Activated CD4-positive, alpha-beta memory T cell treated with anti-CD3 and anti-CD28 coated beads for 36 hours (primary cell): Measurements from ENCODE around the gene OR2Z1. TPM values are rescaled to one million over a fixed set of nuclear protein-coding genes. Genes with fewer than 3 reads are reported as not detected.

Experiments used
- CTCF ChIA-PET: fragments of 350-600 bp; sonication (Branson Sonifier 250); formaldehyde crosslinking; loops from one replicate; lab custom pipeline; 2021; ENCODE audit warnings: antibody characterized with exemption, inconsistent platforms; lab: Charles Lee
- POLR2A ChIA-PET: fragments of 350-600 bp; sonication (Branson Sonifier 250); formaldehyde crosslinking; loops from one replicate; lab custom pipeline; 2021; ENCODE audit warnings: antibody characterized with exemption; lab: Charles Lee
- DNase-seq: peaks from one replicate; pipeline ENCODE4 v3.0.0-alpha.2; 2020
- H3K27ac Mint-ChIP-seq: one replicate; pipeline ENCODE4 v1.8.0; 2021; ENCODE audit warnings: mixed read lengths
- H3K27me3 Mint-ChIP-seq: one replicate; pipeline ENCODE4 v1.8.0; 2021; ENCODE audit warnings: mixed read lengths
- H3K36me3 Mint-ChIP-seq: one replicate; pipeline ENCODE4 v1.8.0; 2021; ENCODE audit warnings: mixed read lengths
- H3K4me1 Mint-ChIP-seq: one replicate; pipeline ENCODE4 v1.8.0; 2021; ENCODE audit warnings: low read depth, mixed read lengths
- H3K4me3 Mint-ChIP-seq: one replicate; pipeline ENCODE4 v1.8.0; 2021; ENCODE audit warnings: mild to moderate bottlenecking, mixed read lengths
- H3K9me3 Mint-ChIP-seq: one replicate; pipeline ENCODE4 v1.8.0; 2021; ENCODE audit warnings: mixed read lengths
- intact Hi-C: fragments of 100-400 bp; cut with micrococcal nuclease; formaldehyde crosslinking; loops from one replicate; pipeline ENCODE4 v1.15.1; 2023
- total RNA-seq, 2 experiments: library from RNA; stranded (reverse); gene quantifications; one replicate each; pipeline ENCODE4 v1.2.3, GENCODE V29; 2021

OR2Z1 gene
- not detected for total RNA-seq

GRCh38 chr19:8721334-8721733 lies at the start of gene OR2Z1:
TSS of gene OR2Z1 (plus strand) at chr19:8721634. CDS start at chr19:8731029, 9,395 bp downstream.
- CTCF ChIA-PET = no interaction called here
- peaks cover 3% of the 10 kb centered on the region for H3K27me3 Mint-ChIP-seq
- no peak within 1 kb of the TSS for H3K27ac Mint-ChIP-seq
- peaks cover 2% of the 10 kb centered on the region for H3K9me3 Mint-ChIP-seq
- DNase-seq = no peak
- POLR2A ChIA-PET = no interaction called here
- H3K36me3 Mint-ChIP-seq = no peaks in the 10 kb centered on the region
- no peak within 1 kb of the TSS for H3K4me3 Mint-ChIP-seq
- H3K4me1 Mint-ChIP-seq = no peaks in the 10 kb centered on the region
- intact Hi-C loops = no loop called here

GRCh38 chr19:8673276-8673891 lies 48.0 kb upstream of the OR2Z1 start:
- no peak overlapping the region for H3K4me3 Mint-ChIP-seq
- H3K27ac Mint-ChIP-seq = no peak overlapping the region
- peaks cover 11% of the 10 kb centered on the region for H3K4me1 Mint-ChIP-seq
- H3K36me3 Mint-ChIP-seq = no peaks in the 10 kb centered on the region
- no peak for DNase-seq
- ChIA-PET CTCF (interaction anchor here (0.9 to 1.1 kb wide), 2 partner anchors 18 to 94 kb away, joined by 3 read pairs; no protein-coding TSS in a partner anchor), POLR2A (no interaction called here)
- peaks cover 4% of the 10 kb centered on the region for H3K9me3 Mint-ChIP-seq
- no peaks in the 10 kb centered on the region for H3K27me3 Mint-ChIP-seq
- intact Hi-C loops = no loop called here

- POLR2A ChIA-PET = no interaction called here
- no peaks in the 10 kb centered on the region for H3K36me3 Mint-ChIP-seq
- peaks cover 10% of the 10 kb centered on the region for H3K4me1 Mint-ChIP-seq
- CTCF ChIA-PET = interaction anchor here (1.3 kb wide), 1 partner anchor 33 kb away, joined by 3 read pairs; no protein-coding TSS in a partner anchor
- H3K9me3 Mint-ChIP-seq = peaks cover 3% of the 10 kb centered on the region
- DNase-seq = no peak
- H3K27ac Mint-ChIP-seq = no peak overlapping the region
- H3K4me3 Mint-ChIP-seq = no peak overlapping the region
- H3K27me3 Mint-ChIP-seq = no peaks in the 10 kb centered on the region
- intact Hi-C loops = no loop called here
Measured at GRCh38 chr19:8675066-8675465, 46.4 kb upstream of the OR2Z1 start.

GRCh38 chr19:8678244-8678807 lies 43.1 kb upstream of the OR2Z1 start:
- peaks cover 3% of the 10 kb centered on the region for H3K9me3 Mint-ChIP-seq
- no peak for DNase-seq
- intact Hi-C loops = no loop called here
- no peaks in the 10 kb centered on the region for H3K36me3 Mint-ChIP-seq
- POLR2A ChIA-PET = no interaction called here
- no peaks in the 10 kb centered on the region for H3K27me3 Mint-ChIP-seq
- H3K4me3 Mint-ChIP-seq = no peak overlapping the region
- CTCF ChIA-PET = no interaction called here
- peaks cover 17% of the 10 kb centered on the region for H3K4me1 Mint-ChIP-seq
- no peak overlapping the region for H3K27ac Mint-ChIP-seq

- H3K27ac Mint-ChIP-seq = no peak overlapping the region
Measured at GRCh38 chr19:8680676-8681344, 40.6 kb upstream of the OR2Z1 start.

GRCh38 chr19:8681345-8682029 lies 39.9 kb upstream of the OR2Z1 start:
- Mint-ChIP-seq H3K4me3 (no peak overlapping the region), H3K27me3 (no peaks in the 10 kb centered on the region), H3K4me1 (peaks cover 14% of the 10 kb centered on the region), H3K27ac (no peak overlapping the region), H3K9me3 (peaks cover 3% of the 10 kb centered on the region), H3K36me3 (no peaks in the 10 kb centered on the region)
- ChIA-PET CTCF (interaction anchor here (1.9 kb wide), 1 partner anchor 13 kb away, joined by 7 read pairs; no protein-coding TSS in a partner anchor), POLR2A (no interaction called here)
- no peak for DNase-seq
- intact Hi-C loops = no loop called here

More at GRCh38 chr19:8680676-8681344, 40.6 kb upstream of the OR2Z1 start:
- Mint-ChIP-seq H3K4me3 (no peak overlapping the region), H3K9me3 (peaks cover 3% of the 10 kb centered on the region), H3K27me3 (no peaks in the 10 kb centered on the region), H3K36me3 (no peaks in the 10 kb centered on the region), H3K4me1 (peaks cover 14% of the 10 kb centered on the region)
- intact Hi-C loops = no loop called here
- CTCF ChIA-PET = no interaction called here
- DNase-seq = no peak
- POLR2A ChIA-PET = no interaction called here

- Mint-ChIP-seq H3K36me3 (no peaks in the 10 kb centered on the region), H3K4me3 (no peak overlapping the region), H3K27ac (no peak overlapping the region), H3K27me3 (no peaks in the 10 kb centered on the region), H3K4me1 (peaks cover 14% of the 10 kb centered on the region), H3K9me3 (peaks cover 3% of the 10 kb centered on the region)
- POLR2A ChIA-PET = no interaction called here
- CTCF ChIA-PET = interaction anchor here (1.9 kb wide), 1 partner anchor 12 kb away, joined by 7 read pairs; no protein-coding TSS in a partner anchor
- intact Hi-C loops = no loop called here
- no peak for DNase-seq
Measured at GRCh38 chr19:8682472-8682871, 39.0 kb upstream of the OR2Z1 start.

- Mint-ChIP-seq H3K27ac (no peak overlapping the region), H3K27me3 (no peaks in the 10 kb centered on the region), H3K9me3 (peaks cover 2% of the 10 kb centered on the region), H3K36me3 (no peaks in the 10 kb centered on the region), H3K4me3 (no peak overlapping the region), H3K4me1 (peaks cover 14% of the 10 kb centered on the region)
- DNase-seq = no peak
- POLR2A ChIA-PET = no interaction called here
- intact Hi-C loops = no loop called here
- CTCF ChIA-PET = interaction anchor here (1.9 kb wide), 1 partner anchor 11 kb away, joined by 7 read pairs; no protein-coding TSS in a partner anchor
Measured at GRCh38 chr19:8682931-8683330, 38.5 kb upstream of the OR2Z1 start.

- intact Hi-C loops = no loop called here
- no peaks in the 10 kb centered on the region for H3K27me3 Mint-ChIP-seq
- ChIA-PET CTCF (interaction anchor here (0.6 to 2.6 kb wide), 2 partner anchors 29 to 292 kb away, joined by 4 to 10 read pairs; no protein-coding TSS in a partner anchor), POLR2A (no interaction called here)
- peak; percentile 5 for DNase-seq
- no peak overlapping the region for H3K4me3 Mint-ChIP-seq
- H3K4me1 Mint-ChIP-seq = peaks cover 14% of the 10 kb centered on the region
- H3K27ac Mint-ChIP-seq = no peak overlapping the region
- no peaks in the 10 kb centered on the region for H3K36me3 Mint-ChIP-seq
- no peaks in the 10 kb centered on the region for H3K9me3 Mint-ChIP-seq
Measured at GRCh38 chr19:8684001-8684902, 37.2 kb upstream of the OR2Z1 start.

GRCh38 chr19:8686549-8686948 lies 34.9 kb upstream of the OR2Z1 start:
- intact Hi-C loops = no loop called here
- DNase-seq = peak; percentile 5
- no peaks in the 10 kb centered on the region for H3K36me3 Mint-ChIP-seq
- no peaks in the 10 kb centered on the region for H3K9me3 Mint-ChIP-seq
- peaks cover 10% of the 10 kb centered on the region for H3K4me1 Mint-ChIP-seq
- H3K27ac Mint-ChIP-seq = no peak overlapping the region
- no peak overlapping the region for H3K4me3 Mint-ChIP-seq
- H3K27me3 Mint-ChIP-seq = no peaks in the 10 kb centered on the region
- POLR2A ChIA-PET = no interaction called here
- CTCF ChIA-PET = interaction anchor here (2.6 kb wide), 1 partner anchor 32 kb away, joined by 10 read pairs; no protein-coding TSS in a partner anchor

- POLR2A ChIA-PET = no interaction called here
Measured at GRCh38 chr19:8688930-8689329, 32.5 kb upstream of the OR2Z1 start.

More at GRCh38 chr19:8688930-8689329, 32.5 kb upstream of the OR2Z1 start:
- CTCF ChIA-PET = interaction anchor here (0.7 to 8.0 kb wide), 3 partner anchors 17 to 34 kb away, joined by 3 to 173 read pairs (median 3); no protein-coding TSS in a partner anchor
- no peak overlapping the region for H3K4me3 Mint-ChIP-seq
- H3K9me3 Mint-ChIP-seq = no peaks in the 10 kb centered on the region
- H3K36me3 Mint-ChIP-seq = no peaks in the 10 kb centered on the region
- H3K27me3 Mint-ChIP-seq = no peaks in the 10 kb centered on the region
- no peak overlapping the region for H3K27ac Mint-ChIP-seq
- H3K4me1 Mint-ChIP-seq = no peaks in the 10 kb centered on the region
- intact Hi-C loops = no loop called here
- no peak for DNase-seq
